Motor neuron (in vitro differentiated cells): ENCODE data around the gene LRRFIP2. TPM values are rescaled to one million over a fixed set of nuclear protein-coding genes. Genes with fewer than 3 reads are reported as not detected.

ENCODE experiments used
- ATAC-seq, 8 experiments: fragments of 200-7000 bp; cut with Tn5 transposase; replicated peaks in 6 of 8; 2 replicates each; pipeline ENCODE4 v1.8.0; 2021; ENCODE audit warnings: mild to moderate bottlenecking in 8 of 8, moderate library complexity in 8 of 8
- H3K27ac ChIP-seq, 2 donors: fragments of 250-450 bp; sonication (Bioruptor Pico); 2 replicates each; pipeline ENCODE4 v1.9.0; 2021; ENCODE audit warnings: antibody characterized with exemption in 2 of 2, mild to moderate bottlenecking in 2 of 2, moderate library complexity in 1 of 2
- H3K4me1 ChIP-seq, 2 donors: fragments of 250-450 bp; sonication (Bioruptor Pico); replicated peaks in 1 of 2; 2 replicates each; pipeline ENCODE4 v1.6.1; 2021; ENCODE audit warnings: antibody characterized with exemption in 2 of 2, mild to moderate bottlenecking in 2 of 2, moderate library complexity in 1 of 2
- H3K4me3 ChIP-seq, 5 donors: fragments of 250-450 bp; sonication (Bioruptor Pico); 2 replicates each; pipeline ENCODE4 v1.9.0; 2021; ENCODE audit warnings: antibody characterized with exemption in 5 of 5, mild to moderate bottlenecking in 5 of 5, moderate library complexity in 4 of 5
- WGBS, 10 experiments: fragments of 450-650 bp; shearing (Covaris generic); methylation state at CpG; one replicate each; pipeline ENCODE4 v1.0.0; 2022; 5-methylcytosine and 5-hydroxymethylcytosine counted together
- in situ Hi-C, 9 experiments: fragments of 400-800 bp; cut with MboI; loops; one replicate each; pipeline ENCODE4 v1.15.0; 2021; ENCODE audit warnings: low sequenced_read_pairs in 9 of 9, low pct_unique_long_range_greater_than_20kb in 2 of 9; ENCODE audit not compliant: unreplicated experiment in 9 of 9
- total RNA-seq, 8 experiments: library from RNA; unstranded; fragments of 300-600 nt; gene quantifications; 2 replicates each; pipeline versions ENCODE4 v1.2.3 to v1.2.4, GENCODE V29; 2022

The LRRFIP2 gene
- total RNA-seq, 8 experiments from 2014 or later: 29.6 to 57.9 (median 42.7) TPM

- Histone ChIP-seq H3K4me1 (peaks cover 0 to 5% of the 10 kb centered on the region in 2 donors), H3K27ac (no peak overlapping the region), H3K4me3 (no peak overlapping the region)
- 25 to 100% (median 100%) methylated on average over 1 of the region's 1 CpG; no CpG with 5 or more reads in 1 of the 10 experiments for WGBS, 10 experiments
- ATAC-seq: peak in 1 of 8 experiments; percentile 66
- in situ Hi-C loops: no loop called here
These were observed 77.4 kb downstream of the LRRFIP2 start for GRCh38 chr3:37096975-37097374.

- in situ Hi-C loops: no loop called here
- no peak for ATAC-seq
- WGBS, 10 experiments: 0 to 80% (median 28%) methylated on average over 1 of the region's 1 CpG; no CpG with 5 or more reads in 2 of the 10 experiments
- Histone ChIP-seq H3K4me1 (peaks cover 0 to 5% of the 10 kb centered on the region in 2 donors), H3K4me3 (no peak overlapping the region), H3K27ac (no peak overlapping the region)
These were observed 78.1 kb downstream of the LRRFIP2 start for GRCh38 chr3:37096288-37096687.

GRCh38 chr3:37094636-37095035 lies 79.7 kb downstream of the LRRFIP2 start:
- no peak for ATAC-seq
- no peak overlapping the region for H3K27ac ChIP-seq
- 75 to 100% (median 87%) methylated on average over 2 to 3 of the region's 3 CpGs; no CpG with 5 or more reads in 2 of the 10 experiments for WGBS, 10 experiments
- H3K4me3 ChIP-seq: no peak overlapping the region
- H3K4me1 ChIP-seq: peaks cover 0 to 5% of the 10 kb centered on the region in 2 donors
- in situ Hi-C loops: no loop called here

- Histone ChIP-seq H3K4me3 (no peak overlapping the region), H3K4me1 (peaks cover 0 to 5% of the 10 kb centered on the region in 2 donors), H3K27ac (no peak overlapping the region)
- in situ Hi-C loops: no loop called here
- ATAC-seq: no peak
- WGBS, 10 experiments: 83 to 100% (median 98%) methylated on average over 1 to 2 of the region's 2 CpGs
These were observed 80.9 kb downstream of the LRRFIP2 start for GRCh38 chr3:37093481-37093880.

- Histone ChIP-seq H3K4me3 (no peak overlapping the region), H3K4me1 (peaks cover 0 to 4% of the 10 kb centered on the region in 2 donors), H3K27ac (no peak overlapping the region)
- WGBS, 10 experiments: 89 to 100% (median 100%) methylated on average over 1 to 3 of the region's 3 CpGs; no CpG with 5 or more reads in 3 of the 10 experiments
- ATAC-seq: no peak
- in situ Hi-C loops: no loop called here
These were observed 81.9 kb downstream of the LRRFIP2 start for GRCh38 chr3:37092484-37092883.

GRCh38 chr3:37087870-37088269 lies 86.5 kb downstream of the LRRFIP2 start:
- no peak for ATAC-seq
- H3K4me1 ChIP-seq: no peaks in the 10 kb centered on the region
- WGBS, 10 experiments: 73 to 100% (median 100%) methylated on average over 1 to 2 of the region's 2 CpGs; no CpG with 5 or more reads in 5 of the 10 experiments
- H3K4me3 ChIP-seq: no peak overlapping the region
- in situ Hi-C loops: no loop called here
- no peak overlapping the region for H3K27ac ChIP-seq

GRCh38 chr3:37086918-37087317 lies 87.5 kb downstream of the LRRFIP2 start:
- Histone ChIP-seq H3K4me3 (no peak overlapping the region), H3K27ac (no peak overlapping the region), H3K4me1 (no peaks in the 10 kb centered on the region)
- WGBS, 10 experiments: 63 to 100% (median 93%) methylated on average over 1 to 6 of the region's 6 CpGs; no CpG with 5 or more reads in 2 of the 10 experiments
- in situ Hi-C loops: no loop called here
- no peak for ATAC-seq

- WGBS, 10 experiments: 80 to 100% (median 100%) methylated on average over 1 to 3 of the region's 3 CpGs
- H3K27ac ChIP-seq: no peak overlapping the region
- H3K4me3 ChIP-seq: no peak overlapping the region
- no peak for ATAC-seq
- in situ Hi-C loops: no loop called here
- no peaks in the 10 kb centered on the region for H3K4me1 ChIP-seq
These were observed 92.1 kb downstream of the LRRFIP2 start for GRCh38 chr3:37082317-37082716.

- no peak overlapping the region for H3K27ac ChIP-seq
- WGBS, 10 experiments: 80 to 100% (median 100%) methylated on average over 1 of the region's 1 CpG; no CpG with 5 or more reads in 7 of the 10 experiments
- H3K4me3 ChIP-seq: no peak overlapping the region
- ATAC-seq: no peak
- no peaks in the 10 kb centered on the region for H3K4me1 ChIP-seq
- in situ Hi-C loops: no loop called here
These were observed 98.4 kb downstream of the LRRFIP2 start for GRCh38 chr3:37075955-37076354.

GRCh38 chr3:37074178-37074577 lies 100.2 kb downstream of the LRRFIP2 start:
- Histone ChIP-seq H3K4me1 (no peaks in the 10 kb centered on the region), H3K4me3 (no peak overlapping the region), H3K27ac (no peak overlapping the region)
- ATAC-seq: peak in 3 of 8 experiments; percentile 35 to 94 (median 93)
- WGBS, 10 experiments: 11 to 100% (median 52%) methylated on average over 1 to 3 of the region's 3 CpGs; no CpG with 5 or more reads in 2 of the 10 experiments
- in situ Hi-C loops: no loop called here

GRCh38 chr3:37072892-37073291 lies 101.5 kb downstream of the LRRFIP2 start:
- peak in 2 of 8 experiments; percentile 14 to 88 for ATAC-seq
- 0 to 100% (median 85%) methylated on average over 1 to 2 of the region's 2 CpGs for whole genome bisulfite sequencing, 10 experiments
- in situ Hi-C loops: no loop called here
- Histone ChIP-seq H3K4me1 (no peaks in the 10 kb centered on the region), H3K27ac (no peak overlapping the region), H3K4me3 (no peak overlapping the region)

GRCh38 chr3:37071921-37072320 lies 102.5 kb downstream of the LRRFIP2 start:
- 66 to 100% (median 100%) methylated on average over 1 to 3 of the region's 3 CpGs; no CpG with 5 or more reads in 3 of the 10 experiments for WGBS, 10 experiments
- no peak for ATAC-seq
- H3K27ac ChIP-seq: no peak overlapping the region
- H3K4me3 ChIP-seq: no peak overlapping the region
- in situ Hi-C loops: no loop called here
- H3K4me1 ChIP-seq: no peaks in the 10 kb centered on the region

GRCh38 chr3:37068031-37068430 lies 106.4 kb downstream of the LRRFIP2 start:
- Histone ChIP-seq H3K4me1 (no peaks in the 10 kb centered on the region), H3K27ac (no peak overlapping the region), H3K4me3 (no peak overlapping the region)
- WGBS, 10 experiments: 83 to 100% (median 92%) methylated on average over 1 of the region's 1 CpG; no CpG with 5 or more reads in 3 of the 10 experiments
- ATAC-seq: peak in 1 of 8 experiments; percentile 36
- in situ Hi-C loops: no loop called here

GRCh38 chr3:37067577-37067976 lies 106.8 kb downstream of the LRRFIP2 start:
- Histone ChIP-seq H3K4me1 (no peaks in the 10 kb centered on the region), H3K4me3 (no peak overlapping the region), H3K27ac (no peak overlapping the region)
- no peak for ATAC-seq
- in situ Hi-C loops: no loop called here
- WGBS, 10 experiments: 83 to 100% (median 93%) methylated on average over 1 to 3 of the region's 3 CpGs; no CpG with 5 or more reads in 1 of the 10 experiments
